GM12801 (cell line): ENCODE data around the gene DND1.

Source experiments
- TF ChIP-seq, protein P1 (sequence below): IDR thresholded peaks from one replicate; pipeline ENCODE4 v1.5.1; 2011; ENCODE audit warnings: control low read depth; ENCODE audit not compliant: insufficient read length; ENCODE audit errors: extremely low read depth

Gene DND1

DNA sequence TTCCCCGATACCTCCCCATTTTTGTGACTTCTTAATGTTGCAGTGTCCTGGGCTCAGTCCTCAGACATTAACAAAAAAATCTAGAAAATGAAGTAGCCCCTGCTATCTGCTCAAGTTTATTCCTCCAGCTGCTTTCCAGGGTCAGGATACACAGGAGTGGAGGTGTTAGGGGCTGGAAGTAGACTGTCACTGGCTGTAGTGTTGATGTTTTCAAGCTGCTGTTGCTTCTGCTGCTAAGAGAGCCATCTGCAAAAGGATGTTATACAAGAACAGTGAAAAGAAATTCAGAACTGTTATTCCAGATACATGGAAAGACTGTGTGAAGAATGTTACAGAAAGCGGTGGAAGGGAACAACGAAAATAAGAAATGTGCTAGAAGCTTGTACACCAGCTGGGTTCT lies 51.1 kb downstream of the DND1 start:
- TF ChIP-seq, protein P1, sequence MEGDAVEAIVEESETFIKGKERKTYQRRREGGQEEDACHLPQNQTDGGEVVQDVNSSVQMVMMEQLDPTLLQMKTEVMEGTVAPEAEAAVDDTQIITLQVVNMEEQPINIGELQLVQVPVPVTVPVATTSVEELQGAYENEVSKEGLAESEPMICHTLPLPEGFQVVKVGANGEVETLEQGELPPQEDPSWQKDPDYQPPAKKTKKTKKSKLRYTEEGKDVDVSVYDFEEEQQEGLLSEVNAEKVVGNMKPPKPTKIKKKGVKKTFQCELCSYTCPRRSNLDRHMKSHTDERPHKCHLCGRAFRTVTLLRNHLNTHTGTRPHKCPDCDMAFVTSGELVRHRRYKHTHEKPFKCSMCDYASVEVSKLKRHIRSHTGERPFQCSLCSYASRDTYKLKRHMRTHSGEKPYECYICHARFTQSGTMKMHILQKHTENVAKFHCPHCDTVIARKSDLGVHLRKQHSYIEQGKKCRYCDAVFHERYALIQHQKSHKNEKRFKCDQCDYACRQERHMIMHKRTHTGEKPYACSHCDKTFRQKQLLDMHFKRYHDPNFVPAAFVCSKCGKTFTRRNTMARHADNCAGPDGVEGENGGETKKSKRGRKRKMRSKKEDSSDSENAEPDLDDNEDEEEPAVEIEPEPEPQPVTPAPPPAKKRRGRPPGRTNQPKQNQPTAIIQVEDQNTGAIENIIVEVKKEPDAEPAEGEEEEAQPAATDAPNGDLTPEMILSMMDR: no peak
